Superior temporal gyrus (tissue), 1 donor: ENCODE data around the gene MMP24.
"Not testable (repeated sequence)": the region's sequence is repeated elsewhere in the genome, so short reads cannot be mapped to it uniquely, and the experiment has no call there.

ENCODE experiments used
- DNase-seq: peaks from one replicate; pipeline ENCODE4 v3.0.0-alpha.2; 2016; ENCODE audit errors: extremely low spot score

Gene MMP24

GRCh38 chr20:35216541-35216940 is 9.9 kb upstream of the MMP24 start:
- no peak for DNase-seq

- DNase-seq = no peak
Observed at GRCh38 chr20:35223941-35224340, 2.5 kb upstream of the MMP24 start.

- DNase-seq = no peak
Observed at GRCh38 chr20:35224536-35224935, 2.0 kb upstream of the MMP24 start.

GRCh38 chr20:35225319-35226125 is 968 bp upstream of the MMP24 start:
- no peak for DNase-seq

- peak; percentile 33 for DNase-seq
Observed at GRCh38 chr20:35226884-35227681, 593 bp downstream of the MMP24 start.

- DNase-seq = no peak
Observed at GRCh38 chr20:35232575-35232974, 6.1 kb downstream of the MMP24 start.

- DNase-seq = peak; percentile 21
Observed at GRCh38 chr20:35235881-35236280, 9.4 kb downstream of the MMP24 start.

GRCh38 chr20:35237486-35237885 is 11.0 kb downstream of the MMP24 start:
- no peak for DNase-seq

GRCh38 chr20:35238170-35238569 is 11.7 kb downstream of the MMP24 start:
- no peak for DNase-seq

- no peak for DNase-seq
Observed at GRCh38 chr20:35238735-35239134, 12.2 kb downstream of the MMP24 start.

GRCh38 chr20:35240083-35240810 is 13.8 kb downstream of the MMP24 start:
- DNase-seq = no peak

GRCh38 chr20:35240811-35241293 is 14.4 kb downstream of the MMP24 start:
- no peak for DNase-seq

GRCh38 chr20:35243317-35243716 is 16.8 kb downstream of the MMP24 start:
- DNase-seq = no peak

GRCh38 chr20:35243986-35244385 is 17.5 kb downstream of the MMP24 start:
- no peak for DNase-seq

GRCh38 chr20:35246723-35247122 is 20.2 kb downstream of the MMP24 start:
- no peak for DNase-seq

GRCh38 chr20:35248641-35249475 is 22.4 kb downstream of the MMP24 start:
- DNase-seq = no peak

GRCh38 chr20:35251613-35251940 is 25.1 kb downstream of the MMP24 start:
- DNase-seq = no peak

- DNase-seq = no peak
Observed at GRCh38 chr20:35252037-35252461, 25.6 kb downstream of the MMP24 start.

- DNase-seq = not testable (repeated sequence)
Observed at GRCh38 chr20:35252598-35252997, 26.1 kb downstream of the MMP24 start.

- no peak for DNase-seq
Observed at GRCh38 chr20:35253010-35253409, 26.5 kb downstream of the MMP24 start.

- DNase-seq = no peak
Observed at GRCh38 chr20:35254448-35254999, 28.0 kb downstream of the MMP24 start.
